B cell (primary cell): ENCODE measurements around the gene FAM118A. TPM values are rescaled to one million over a fixed set of nuclear protein-coding genes. Genes with fewer than 3 reads are reported as not detected.

Experiments used
- ATAC-seq: fragments of 200-7000 bp; cut with Tn5 transposase; one replicate; pipeline ENCODE4 v1.10.0; 2021; ENCODE audit warnings: low read depth, mild to moderate bottlenecking, moderate number of reproducible peaks, moderate library complexity
- CTCF ChIA-PET: fragments of 350-600 bp; sonication (Branson Sonifier 250); formaldehyde crosslinking; loops from one replicate; lab custom pipeline; 2021; ENCODE audit warnings: antibody characterized with exemption, inconsistent platforms; lab: Charles Lee
- POLR2A ChIA-PET: fragments of 350-600 bp; sonication (Branson Sonifier 250); formaldehyde crosslinking; loops from one replicate; lab custom pipeline; 2021; ENCODE audit warnings: antibody characterized with exemption; lab: Charles Lee
- DNase-seq: peaks from one replicate; pipeline ENCODE4 v3.0.0; 2013
- H2AFZ ChIP-seq: 2 replicates; pipeline ENCODE4 v1.6.1; 2012; ENCODE audit warnings: mild to moderate bottlenecking, low read depth, low read length; ENCODE audit not compliant: insufficient read depth, poor library complexity, severe bottlenecking
- H3K27ac ChIP-seq, 2 donors: 1 replicate in 1 of 2; 2 replicates in 1 of 2; pipeline ENCODE4 v1.5.1; 2012 to 2013; ENCODE audit warnings: low read length in 2 of 2, mild to moderate bottlenecking in 2 of 2, moderate library complexity in 1 of 2
- H3K27me3 ChIP-seq, 4 experiments: fragments of 200-600 bp in 1 of 4; sonication (generic) in 1 of 4; replicated peaks in 1 of 4; 1 replicate in 2 of 4; 2 replicates in 2 of 4; pipeline versions ENCODE4 v1.6.1 to v1.7.0; 2013 to 2016; ENCODE audit warnings: low read length in 3 of 4, mild to moderate bottlenecking in 2 of 4, mixed read lengths in 1 of 4, moderate library complexity in 1 of 4; ENCODE audit not compliant: insufficient read depth in 4 of 4, control insufficient read depth in 3 of 4; ENCODE audit errors: control extremely low read depth in 1 of 4
- H3K36me3 ChIP-seq, 2 experiments: replicated peaks in 1 of 2; 1 replicate in 1 of 2; 2 replicates in 1 of 2; pipeline versions ENCODE4 v1.6.1 to v1.7.1; 2013; ENCODE audit warnings: low read length in 1 of 2; ENCODE audit not compliant: insufficient read depth in 2 of 2, control insufficient read depth in 1 of 2; ENCODE audit errors: control extremely low read depth in 1 of 2, extremely low read depth in 1 of 2
- H3K4me1 ChIP-seq, 2 donors: fragments of 200-600 bp in 1 of 2; sonication (generic) in 1 of 2; 1 replicate in 1 of 2; 2 replicates in 1 of 2; pipeline versions ENCODE4 v1.5.1 to v1.6.1; 2013 to 2017; ENCODE audit warnings: low read length in 2 of 2; ENCODE audit not compliant: control insufficient read depth in 2 of 2, insufficient read depth in 2 of 2
- H3K4me2 ChIP-seq: replicated peaks from 2 replicates; pipeline ENCODE3; 2012; ENCODE audit warnings: mild to moderate bottlenecking, low read depth, low read length; ENCODE audit not compliant: poor library complexity, severe bottlenecking
- H3K4me3 ChIP-seq, 5 experiments: fragments of 200-600 bp in 1 of 5; sonication (generic) in 1 of 5; 1 replicate in 3 of 5; 2 replicates in 2 of 5; pipeline versions ENCODE4 v1.5.1 to v1.7.0; 2011 to 2016; ENCODE audit warnings: low read length in 4 of 5, mild to moderate bottlenecking in 4 of 5, low read depth in 2 of 5, control low read depth in 1 of 5, moderate library complexity in 1 of 5; ENCODE audit not compliant: insufficient read depth in 1 of 5; ENCODE audit errors: control extremely low read depth in 1 of 5, extremely low read depth in 1 of 5
- H3K79me2 ChIP-seq: fragments of 200-600 bp; sonication (generic); one replicate; pipeline ENCODE4 v1.6.0; 2016; ENCODE audit warnings: low read length; ENCODE audit not compliant: control insufficient read depth, insufficient read depth
- H3K9ac ChIP-seq: fragments of 200-600 bp; sonication (generic); 2 replicates; pipeline ENCODE4 v1.6.1; 2017; ENCODE audit warnings: mild to moderate bottlenecking, low read length, moderate library complexity
- H3K9me3 ChIP-seq, 3 donors: one replicate each; pipeline versions ENCODE4 v1.6.1 to v1.7.1; 2013; ENCODE audit warnings: low read length in 2 of 3; ENCODE audit not compliant: control insufficient read depth in 2 of 3, insufficient read depth in 1 of 3; ENCODE audit errors: control extremely low read depth in 1 of 3
- H4K20me1 ChIP-seq: 2 replicates; pipeline ENCODE4 v1.6.0; 2012; ENCODE audit warnings: mild to moderate bottlenecking, low read length; ENCODE audit not compliant: insufficient read depth, control insufficient read depth, poor library complexity, severe bottlenecking
- H3K27ac Mint-ChIP-seq: one replicate; pipeline ENCODE4 v1.8.0; 2021; ENCODE audit warnings: mixed read lengths
- H3K27me3 Mint-ChIP-seq: one replicate; pipeline ENCODE4 v1.8.0; 2021; ENCODE audit warnings: mixed read lengths
- H3K4me1 Mint-ChIP-seq: one replicate; pipeline ENCODE4 v1.8.0; 2021; ENCODE audit warnings: mixed read lengths
- H3K4me3 Mint-ChIP-seq: one replicate; pipeline ENCODE4 v1.8.0; 2021; ENCODE audit warnings: mixed read lengths
- H3K9me3 Mint-ChIP-seq: one replicate; pipeline ENCODE4 v1.8.0; 2022; ENCODE audit warnings: mixed read lengths; ENCODE audit not compliant: insufficient read depth
- CTCF ChIP-seq: fragments of 200-600 bp; IDR thresholded peaks from one replicate; pipeline ENCODE4 v1.8.0; 2022; ENCODE audit warnings: antibody characterized with exemption, mild to moderate bottlenecking
- EZH2 ChIP-seq: IDR thresholded peaks from 2 replicates; pipeline ENCODE4 v1.6.1; 2012; ENCODE audit warnings: borderline replicate concordance, low read depth, mild to moderate bottlenecking, moderate library complexity, low read length; ENCODE audit not compliant: insufficient read depth, poor library complexity, severe bottlenecking
- WGBS: methylation state at CpG from one replicate; pipeline ENCODE4 v1.1.5; 2013; ENCODE audit warnings: missing lambda C conversion rate; ENCODE audit not compliant: insufficient coverage; 5-methylcytosine and 5-hydroxymethylcytosine counted together
- intact Hi-C: fragments of 100-400 bp; cut with micrococcal nuclease; formaldehyde crosslinking; loops from one replicate; pipeline ENCODE4 v1.10.0; 2022
- polyA plus RNA-seq: library from polyadenylated mRNA; depleted of rRNA; stranded (reverse); fragments of >200 nt; gene quantifications from 2 replicates; pipeline ENCODE4 v1.2.3, GENCODE V29; 2012
- total RNA-seq, 2 donors: library from RNA; stranded (reverse); fragments of 120-200 nt in 1 of 2; gene quantifications; 1 replicate in 1 of 2; 2 replicates in 1 of 2; pipeline versions ENCODE4 v1.2.3 to v1.2.4, GENCODE V29; 2013 to 2022

Gene FAM118A
- total and polyA plus RNA-seq, 2 donors (not counting 1 experiment from before 2014, with no cell fraction given), result 66.5 to 216 TPM

GRCh38 chr22:45328822-45329529 lies 19.2 kb downstream of the FAM118A start:
- H4K20me1 ChIP-seq, result peaks cover 13% of the 10 kb centered on the region
- no peaks in the 10 kb centered on the region for H3K4me1 ChIP-seq
- no peak overlapping the region for H3K4me3 ChIP-seq
- no peak for ATAC-seq
- Mint-ChIP-seq H3K4me1 (no peaks in the 10 kb centered on the region), H3K27me3 (no peaks in the 10 kb centered on the region), H3K9me3 (no peaks in the 10 kb centered on the region), H3K27ac (no peak overlapping the region), H3K4me3 (no peak overlapping the region)
- no peak for DNase-seq
- 100% methylated on average over 5 of the region's 8 CpGs for WGBS
- TF ChIP-seq CTCF (no peak), EZH2 (no peak)
- ChIA-PET POLR2A (no interaction called here), CTCF (no interaction called here)
- H3K27ac ChIP-seq, result no peak overlapping the region
- H3K9me3 ChIP-seq, result no peaks in the 10 kb centered on the region
- peaks cover 12% of the 10 kb centered on the region for H3K79me2 ChIP-seq
- peaks cover 0 to 59% of the 10 kb centered on the region in 2 experiments for H3K36me3 ChIP-seq
- H3K27me3 ChIP-seq, result no peaks in the 10 kb centered on the region
- intact Hi-C loops, result no loop called here
- H2AFZ ChIP-seq, result no peak overlapping the region
- H3K4me2 ChIP-seq, result no peak overlapping the region
- H3K9ac ChIP-seq, result no peak overlapping the region

DNA sequence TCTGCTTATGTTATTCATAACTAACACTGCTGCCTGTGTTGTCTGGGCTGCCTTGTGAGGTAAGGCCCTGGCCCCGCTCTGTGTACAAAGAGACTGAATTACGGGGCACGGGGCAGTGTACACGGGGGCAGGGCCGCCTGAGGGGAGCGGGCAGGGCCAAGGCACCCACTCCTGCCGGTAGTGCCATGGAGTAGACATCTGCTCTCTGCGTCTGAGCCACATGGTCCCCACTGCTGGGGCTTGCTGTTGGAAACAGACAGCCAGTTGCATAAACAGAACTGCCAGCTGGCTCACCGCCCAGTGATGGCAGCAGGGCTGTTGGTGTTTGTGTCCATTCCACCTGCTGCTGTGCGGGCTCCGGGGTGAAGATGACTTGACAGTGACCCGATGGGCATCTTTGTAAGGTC lies 19.8 kb downstream of the FAM118A start:
- H3K9ac ChIP-seq, result no peak overlapping the region
- Mint-ChIP-seq H3K27ac (no peak overlapping the region), H3K4me3 (no peak overlapping the region), H3K27me3 (no peaks in the 10 kb centered on the region), H3K9me3 (no peaks in the 10 kb centered on the region), H3K4me1 (no peaks in the 10 kb centered on the region)
- peaks cover 0 to 55% of the 10 kb centered on the region in 2 experiments for H3K36me3 ChIP-seq
- H3K79me2 ChIP-seq, result peaks cover 6% of the 10 kb centered on the region
- no peaks in the 10 kb centered on the region for H3K9me3 ChIP-seq
- peaks cover 8% of the 10 kb centered on the region for H4K20me1 ChIP-seq
- ChIA-PET CTCF (no interaction called here), POLR2A (no interaction called here)
- no peak overlapping the region for H2AFZ ChIP-seq
- WGBS, result over 99% methylated on average over 12 of the region's 12 CpGs
- no peak overlapping the region for H3K4me3 ChIP-seq
- DNase-seq (no peak), ATAC-seq (no peak)
- no peaks in the 10 kb centered on the region for H3K27me3 ChIP-seq
- no peak overlapping the region for H3K27ac ChIP-seq
- H3K4me1 ChIP-seq, result no peaks in the 10 kb centered on the region
- H3K4me2 ChIP-seq, result no peak overlapping the region
- intact Hi-C loops, result no loop called here
- TF ChIP-seq CTCF (no peak), EZH2 (no peak)
